Stimulated activated CD4-positive, alpha-beta T cell treated with anti-CD3 and anti-CD28 coated beads, Interleukin-12 subunit alpha, Interleukin-12 subunit beta, amount 100 ng/mL, for 24 hours (primary cell): ENCODE results near the gene VPS41.

Experiments
- DNase-seq, 2 experiments: peaks; one replicate each; pipeline ENCODE4 v3.0.0-alpha.2; 2020; ENCODE audit warnings: low read depth in 2 of 2

Gene VPS41

GRCh38 chr7:38905056-38905759 is 3.8 kb downstream of the VPS41 start:
- DNase-seq, result no peak

DNA sequence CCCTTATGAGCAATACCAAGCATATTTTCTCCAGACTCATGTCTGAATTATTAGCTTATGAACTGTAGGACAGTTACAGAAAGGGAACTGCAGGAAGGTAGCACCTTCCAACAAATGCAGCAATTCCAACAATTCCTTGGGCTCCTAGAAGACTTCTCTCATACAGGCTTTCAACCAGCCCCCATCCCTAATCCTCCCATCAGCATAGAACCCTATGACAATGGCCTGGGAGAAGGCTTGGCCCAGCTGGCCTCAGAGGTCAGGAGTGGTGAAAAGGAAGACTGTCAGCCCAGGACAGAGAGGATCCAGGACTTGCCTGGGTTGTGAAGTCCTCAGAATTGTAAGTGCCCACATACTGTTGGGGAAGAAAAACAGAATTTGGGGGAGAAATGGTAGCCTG is 5.9 kb downstream of the VPS41 start:
- no peak for DNase-seq

GRCh38 chr7:38902449-38902848 is 6.5 kb downstream of the VPS41 start:
- no peak for DNase-seq

GRCh38 chr7:38893061-38893460 is 15.9 kb downstream of the VPS41 start:
- no peak for DNase-seq

DNA sequence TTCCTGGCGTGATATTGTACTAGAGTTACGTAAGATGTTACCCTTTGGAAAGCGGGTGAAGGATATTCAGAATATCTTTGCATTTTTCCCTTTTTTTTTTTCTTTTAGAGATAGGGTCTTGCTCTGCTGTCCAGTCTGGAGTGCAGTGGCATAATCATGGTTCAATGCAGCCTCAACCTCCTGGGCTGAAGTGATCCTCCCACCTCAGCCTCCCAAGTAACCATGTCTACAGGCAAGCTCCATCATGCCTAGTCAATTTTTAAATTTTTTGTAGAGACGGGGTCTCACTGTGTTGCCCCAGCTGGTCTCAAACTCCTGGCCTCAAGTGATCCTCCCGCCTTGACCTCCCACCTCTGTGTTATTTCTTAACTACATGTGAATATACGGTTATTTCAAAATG is 18.4 kb downstream of the VPS41 start:
- no peak for DNase-seq

DNA sequence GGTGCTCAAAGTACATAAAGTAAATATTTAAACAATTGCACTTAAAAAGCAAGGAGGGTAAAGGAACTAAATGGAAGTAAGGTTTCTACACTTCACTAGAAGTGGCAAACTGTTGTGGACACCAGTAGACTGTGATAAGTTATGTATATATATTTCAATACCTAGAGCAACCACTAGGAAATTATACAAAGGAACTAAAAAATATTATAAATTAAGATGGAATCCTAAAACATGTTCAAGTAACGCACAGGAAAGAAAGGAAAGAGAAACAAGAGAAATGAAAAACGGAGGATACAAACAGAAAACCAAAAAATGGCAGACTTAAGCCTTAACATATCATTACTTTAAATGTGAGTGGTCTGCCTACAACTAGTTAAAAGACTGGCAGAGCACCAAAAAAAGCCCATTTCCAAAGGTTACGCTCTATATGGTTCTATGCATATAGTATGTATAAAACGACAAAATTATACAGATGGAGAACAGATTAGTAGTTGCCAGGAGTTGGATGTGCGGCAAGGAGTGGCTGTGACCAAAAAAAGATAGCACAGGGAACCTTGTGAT is 19.0 kb downstream of the VPS41 start:
- no peak for DNase-seq

DNA sequence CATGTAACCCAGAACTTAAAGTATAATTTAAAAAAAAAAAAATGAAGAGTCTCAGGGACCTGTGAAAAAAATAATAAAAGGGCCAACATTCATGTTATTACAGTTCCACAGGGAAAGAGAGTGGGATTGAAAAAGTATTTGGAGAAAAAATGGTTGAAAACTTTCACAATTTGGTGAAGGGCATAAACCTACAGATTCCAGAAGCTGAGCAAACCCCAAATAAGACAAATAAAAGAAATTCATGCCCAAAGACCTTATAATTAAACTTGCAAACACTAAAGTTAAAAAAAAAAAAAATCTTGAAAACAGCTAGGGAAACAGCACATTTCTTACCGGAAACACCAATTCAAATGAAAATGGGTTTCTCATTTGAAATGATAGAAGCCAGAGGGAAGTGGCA is 19.9 kb downstream of the VPS41 start:
- no peak for DNase-seq

DNA sequence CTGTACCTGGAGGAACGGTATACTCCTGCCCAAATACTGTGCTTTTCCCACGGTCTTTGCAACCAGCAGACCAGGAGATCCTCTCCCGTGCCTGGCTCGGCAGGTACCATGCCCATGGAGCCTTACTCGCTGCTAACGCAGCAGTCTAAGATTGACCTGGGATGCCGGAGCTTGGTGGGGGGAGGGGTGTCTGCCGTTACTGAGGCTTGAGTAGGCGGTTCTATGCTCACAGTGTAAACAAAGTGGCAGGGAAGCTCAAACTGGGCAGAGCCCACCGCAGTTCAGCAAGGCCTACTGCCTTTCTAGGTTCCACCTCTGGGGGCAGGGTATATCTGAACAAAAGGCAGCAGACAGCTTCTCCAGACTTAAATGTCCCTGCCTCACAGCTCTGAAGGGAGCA is 22.7 kb downstream of the VPS41 start:
- no peak for DNase-seq

DNA sequence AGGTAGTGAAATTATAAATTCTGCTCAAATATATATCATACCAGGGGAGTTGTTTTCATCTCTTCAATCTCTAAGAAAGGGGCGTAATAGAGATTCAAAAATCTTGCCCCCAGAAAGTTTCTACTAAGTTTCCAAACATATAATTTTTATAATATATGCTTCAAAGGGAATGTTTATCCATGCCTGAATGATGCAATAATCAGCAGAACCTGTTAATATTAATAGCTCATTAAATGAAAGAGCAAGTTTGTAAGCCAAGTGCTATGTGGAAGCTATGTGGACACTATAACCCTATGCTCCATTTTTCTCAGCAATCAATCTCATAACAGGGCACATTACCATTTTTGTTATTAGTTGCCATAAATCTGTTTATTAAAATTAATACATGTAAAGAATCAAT is 25.3 kb downstream of the VPS41 start:
- no peak for DNase-seq

DNA sequence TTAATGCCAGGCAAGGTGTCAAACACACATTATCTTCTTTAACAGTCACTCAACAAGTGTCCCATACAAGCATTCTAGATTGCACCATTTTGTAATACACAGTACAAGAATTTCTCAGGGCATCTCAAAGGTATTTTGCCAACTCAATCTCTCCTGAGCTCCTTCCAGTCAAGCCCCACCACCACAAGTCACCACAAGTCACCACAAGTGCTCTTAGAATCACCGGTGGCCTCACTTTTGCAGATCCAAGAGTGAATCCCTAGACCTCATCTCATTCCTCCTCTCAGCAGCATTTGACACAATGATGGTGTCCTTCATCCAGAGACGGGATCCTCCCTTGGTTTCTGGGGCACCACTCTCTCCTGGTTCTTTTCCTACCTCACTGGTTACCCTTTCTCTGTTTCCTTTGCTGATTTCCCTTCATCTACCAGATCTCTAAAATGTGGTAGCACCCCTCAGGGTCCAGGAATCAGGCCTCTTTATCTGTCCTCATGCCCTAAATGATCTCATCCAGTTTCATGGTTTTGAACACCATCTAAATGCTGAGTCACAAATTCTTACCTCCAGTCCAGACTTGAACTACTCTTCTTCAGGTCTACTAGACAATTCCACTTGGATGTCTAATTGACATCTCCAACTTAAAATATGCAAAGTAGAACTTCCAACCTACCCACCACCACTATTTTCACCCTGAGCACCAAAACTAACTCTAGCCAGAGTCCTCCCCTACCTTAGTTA is 26.9 kb downstream of the VPS41 start:
- DNase-seq, result no peak

- no peak for DNase-seq
These were observed 28.0 kb downstream of the VPS41 start for GRCh38 chr7:38881015-38881414.

DNA sequence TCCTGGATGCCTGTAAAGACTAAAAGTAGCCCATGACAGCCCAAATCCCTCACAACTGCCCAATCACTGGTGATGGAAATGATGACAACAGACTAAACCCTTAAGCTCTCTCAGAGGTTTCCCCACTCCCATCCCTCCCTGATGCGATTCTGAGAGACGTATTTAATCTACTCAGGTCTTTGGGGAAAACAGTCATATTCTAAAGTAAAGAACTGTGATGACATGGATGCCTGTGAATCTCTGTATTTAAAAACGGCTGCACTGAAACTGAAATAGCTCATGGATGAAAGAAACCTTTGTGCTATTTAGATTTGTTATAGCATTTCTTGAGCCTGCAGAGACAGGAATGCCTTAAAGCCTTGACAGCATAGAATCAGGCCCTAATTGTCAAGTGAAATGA is 28.5 kb downstream of the VPS41 start:
- DNase-seq, result no peak

GRCh38 chr7:38880035-38880434 is 29.0 kb downstream of the VPS41 start:
- no peak for DNase-seq

DNA sequence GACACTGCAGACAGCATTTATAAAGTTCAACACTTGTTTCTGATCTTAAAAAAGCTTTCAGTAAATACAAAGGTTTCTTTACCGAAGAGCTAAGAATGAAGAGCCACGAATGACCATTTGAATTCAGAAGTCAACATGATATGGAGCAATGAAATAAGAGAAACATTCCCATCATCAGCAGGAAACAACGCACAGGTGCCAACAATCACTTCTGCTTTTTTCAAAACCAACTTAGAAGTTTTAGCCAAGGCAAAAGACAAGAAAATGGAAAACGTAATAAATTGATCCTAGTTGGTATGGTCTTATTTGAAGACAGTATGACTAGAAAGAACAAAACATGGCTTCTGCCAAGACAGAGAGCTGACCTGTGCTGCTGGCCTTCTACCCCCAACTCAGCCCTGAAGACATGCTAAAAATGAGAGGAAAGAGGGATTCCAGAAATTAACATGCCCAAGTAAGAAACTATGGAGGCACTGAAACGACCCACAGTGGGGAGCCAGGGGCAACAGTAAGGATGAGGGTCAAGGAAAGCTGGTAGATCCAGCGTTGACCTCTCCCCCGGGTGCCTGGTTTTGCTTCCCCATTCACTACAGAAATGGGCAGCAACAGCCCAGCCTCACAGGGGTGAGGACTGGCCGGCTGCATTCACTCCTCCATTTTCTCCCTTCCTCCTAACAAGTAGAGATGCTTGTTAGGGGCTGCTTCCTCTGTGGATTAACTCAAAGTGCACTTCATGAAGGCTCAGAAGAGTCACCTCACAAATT is 30.1 kb downstream of the VPS41 start:
- no peak for DNase-seq

- no peak for DNase-seq
These were observed 35.6 kb downstream of the VPS41 start for GRCh38 chr7:38873433-38873832.

DNA sequence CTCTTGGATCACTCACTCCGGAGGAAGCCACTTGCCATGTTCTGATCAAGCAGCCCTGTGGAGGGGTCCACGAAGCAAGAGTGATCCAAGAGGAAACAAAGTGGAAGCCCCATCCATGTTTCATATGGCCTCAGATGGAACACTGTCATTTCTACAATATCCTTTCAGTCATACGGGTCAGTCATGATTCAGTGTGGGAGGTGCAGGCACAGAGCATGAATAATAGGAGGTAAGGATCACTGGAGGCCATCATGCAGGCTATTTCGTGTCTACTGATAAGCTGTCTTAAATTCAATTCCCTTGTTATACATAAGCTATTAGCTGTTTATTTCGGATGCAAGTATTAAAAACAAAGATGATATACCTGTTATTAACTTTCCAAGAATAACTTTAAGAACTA is 36.8 kb downstream of the VPS41 start:
- DNase-seq, result no peak

GRCh38 chr7:38870147-38870546 is 38.8 kb downstream of the VPS41 start:
- DNase-seq, result no peak

GRCh38 chr7:38863601-38864291 is 45.2 kb downstream of the VPS41 start:
- no peak for DNase-seq

DNA sequence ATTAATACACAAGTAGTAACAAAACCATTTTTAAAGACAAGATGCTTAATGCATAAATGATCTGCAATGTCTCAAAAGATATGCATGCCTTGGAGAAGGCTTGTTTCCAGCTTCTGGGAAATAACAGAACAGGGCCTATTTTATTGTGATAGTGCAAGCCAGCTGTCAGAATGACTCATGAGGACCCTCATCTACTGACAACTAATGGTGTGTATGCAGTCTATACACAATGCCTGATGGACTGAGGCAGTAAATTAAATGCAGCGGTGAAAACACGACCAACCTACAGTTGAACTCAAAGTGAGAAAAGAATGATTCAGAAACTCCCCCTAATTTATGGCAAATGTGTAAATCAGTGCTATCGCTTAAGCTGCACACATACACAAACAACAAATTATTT is 46.3 kb downstream of the VPS41 start:
- DNase-seq, result no peak

DNA sequence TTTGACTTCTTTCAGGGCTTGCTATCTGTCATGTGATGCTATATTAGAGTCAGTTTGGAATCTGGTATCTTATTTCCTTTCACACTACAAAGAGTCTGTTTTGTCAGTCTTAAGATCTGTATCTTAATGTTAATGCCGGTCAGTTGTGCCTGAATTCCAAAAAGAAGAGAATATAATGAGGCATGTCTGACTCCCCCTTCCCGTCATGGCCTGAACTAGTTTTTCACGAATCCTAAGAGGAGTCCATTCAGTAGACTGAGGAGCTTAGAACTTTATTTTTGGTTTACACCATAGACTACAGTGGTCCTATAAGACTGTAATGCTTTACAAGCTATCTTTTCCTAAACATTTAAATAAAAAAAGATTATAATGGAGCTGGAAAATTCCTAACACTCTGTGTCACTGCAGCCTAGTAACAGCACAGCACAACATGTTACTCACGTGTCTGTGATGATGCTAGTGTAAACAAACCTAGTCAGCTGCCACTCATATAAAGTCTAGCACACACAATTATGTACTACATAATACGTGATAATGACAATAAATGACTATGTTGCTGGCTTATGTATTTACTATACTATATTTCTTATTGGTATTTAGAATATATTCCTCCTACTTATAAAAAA is 50.6 kb downstream of the VPS41 start:
- no peak for DNase-seq

DNA sequence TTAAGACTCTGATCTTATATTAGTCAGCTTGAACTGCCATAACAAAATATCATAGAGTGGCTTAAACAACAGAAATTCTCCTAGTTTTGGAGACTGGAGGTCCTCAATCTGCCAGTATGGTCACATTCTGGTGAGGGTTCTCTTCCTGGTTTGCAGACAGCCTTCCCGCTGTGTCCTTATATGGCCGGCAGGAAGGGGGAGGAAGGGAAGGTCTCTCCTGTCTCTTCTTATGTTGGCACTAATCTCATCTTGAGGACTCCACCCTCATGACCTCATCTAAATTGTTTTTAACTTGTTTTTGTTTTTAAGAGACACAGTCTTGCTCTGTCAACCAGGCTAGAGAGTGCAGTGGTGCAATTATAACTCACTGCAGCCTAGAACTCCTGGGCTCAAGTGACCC is 53.1 kb downstream of the VPS41 start:
- no peak for DNase-seq
